Measurements from ENCODE around the gene CDH13. TPM values are rescaled to one million over a fixed set of nuclear protein-coding genes. Genes with fewer than 3 reads are reported as not detected.

CDH13 gene
- total RNA-seq, 1 experiment from 2014 or later: 2.1 TPM

DNA sequence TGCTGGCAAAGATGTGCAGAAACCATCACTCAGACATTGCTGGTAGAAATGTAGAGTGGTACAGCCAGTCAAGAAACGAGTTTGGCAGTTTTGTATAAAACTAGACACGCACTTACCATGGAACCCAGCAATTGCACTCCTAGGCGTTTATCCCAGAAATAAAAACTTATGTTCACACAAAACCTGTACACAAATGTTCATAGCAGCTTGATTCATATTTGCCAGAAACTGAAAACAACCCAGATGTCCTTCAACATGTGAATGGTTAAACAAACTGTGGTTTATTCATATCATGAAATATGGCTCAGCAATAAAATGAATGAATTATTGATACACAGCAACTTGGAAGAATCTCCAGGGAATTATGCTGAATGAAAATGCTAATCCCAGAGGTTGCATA is 570.0 kb downstream of the CDH13 start:
- BruUV-seq (replicated peaks): no TSS peak
- Histone ChIP-seq H3K27me3 (replicated peaks; ENCODE audit: insufficient read depth, low read depth, low read length, poor library complexity) (peaks cover 19% of the 10 kb centered on the region), H3K36me3 (ENCODE audit: insufficient read depth, low read length, poor library complexity, severe bottlenecking) (no peaks in the 10 kb centered on the region), H3K4me1 (ENCODE audit: insufficient read depth, low read length, poor library complexity, severe bottlenecking) (no peaks in the 10 kb centered on the region), H3K27ac (ENCODE audit: low read depth, low read length, poor library complexity, severe bottlenecking) (no peak overlapping the region), H3K4me3 (ENCODE audit: low read depth, low read length, poor library complexity, severe bottlenecking) (no peak overlapping the region), H3K9me3 (ENCODE audit: low read depth, low read length, poor library complexity, severe bottlenecking) (no peaks in the 10 kb centered on the region)
- intact Hi-C loops (cut with micrococcal nuclease; ENCODE audit: unreplicated experiment): no loop called here
- DNase-seq (ENCODE audit: low spot score): no peak
- POLR2A ChIA-PET (ENCODE audit: low non-redundant PET): no interaction called here
- TF ChIP-seq, protein P1, sequence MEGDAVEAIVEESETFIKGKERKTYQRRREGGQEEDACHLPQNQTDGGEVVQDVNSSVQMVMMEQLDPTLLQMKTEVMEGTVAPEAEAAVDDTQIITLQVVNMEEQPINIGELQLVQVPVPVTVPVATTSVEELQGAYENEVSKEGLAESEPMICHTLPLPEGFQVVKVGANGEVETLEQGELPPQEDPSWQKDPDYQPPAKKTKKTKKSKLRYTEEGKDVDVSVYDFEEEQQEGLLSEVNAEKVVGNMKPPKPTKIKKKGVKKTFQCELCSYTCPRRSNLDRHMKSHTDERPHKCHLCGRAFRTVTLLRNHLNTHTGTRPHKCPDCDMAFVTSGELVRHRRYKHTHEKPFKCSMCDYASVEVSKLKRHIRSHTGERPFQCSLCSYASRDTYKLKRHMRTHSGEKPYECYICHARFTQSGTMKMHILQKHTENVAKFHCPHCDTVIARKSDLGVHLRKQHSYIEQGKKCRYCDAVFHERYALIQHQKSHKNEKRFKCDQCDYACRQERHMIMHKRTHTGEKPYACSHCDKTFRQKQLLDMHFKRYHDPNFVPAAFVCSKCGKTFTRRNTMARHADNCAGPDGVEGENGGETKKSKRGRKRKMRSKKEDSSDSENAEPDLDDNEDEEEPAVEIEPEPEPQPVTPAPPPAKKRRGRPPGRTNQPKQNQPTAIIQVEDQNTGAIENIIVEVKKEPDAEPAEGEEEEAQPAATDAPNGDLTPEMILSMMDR (conservative IDR thresholded peaks at IDR 0.05; ENCODE audit: low read depth, low read length): no peak
- CTCF ChIA-PET: no interaction called here

DNA sequence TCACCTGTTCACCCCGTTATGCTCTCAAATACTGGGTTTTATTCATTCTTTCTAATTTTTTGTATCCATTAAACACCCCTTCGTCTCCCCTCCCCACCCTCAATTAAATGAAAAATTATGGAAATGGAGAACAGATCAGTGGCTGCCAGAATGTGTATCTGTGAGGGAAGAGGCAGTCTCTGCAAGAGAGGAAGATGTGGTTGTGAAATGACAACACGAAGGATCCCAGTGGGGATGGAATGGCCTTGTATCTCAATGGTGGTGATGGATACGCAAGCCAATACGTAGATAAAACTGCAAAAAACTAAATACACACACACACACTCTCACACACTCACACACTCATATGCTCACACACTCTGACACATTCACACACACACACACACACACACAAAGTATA is 570.7 kb downstream of the CDH13 start:
- no TSS peak for BruUV-seq (replicated peaks)
- CTCF ChIA-PET: no interaction called here
- intact Hi-C loops (cut with micrococcal nuclease; ENCODE audit: unreplicated experiment): no loop called here

DNA sequence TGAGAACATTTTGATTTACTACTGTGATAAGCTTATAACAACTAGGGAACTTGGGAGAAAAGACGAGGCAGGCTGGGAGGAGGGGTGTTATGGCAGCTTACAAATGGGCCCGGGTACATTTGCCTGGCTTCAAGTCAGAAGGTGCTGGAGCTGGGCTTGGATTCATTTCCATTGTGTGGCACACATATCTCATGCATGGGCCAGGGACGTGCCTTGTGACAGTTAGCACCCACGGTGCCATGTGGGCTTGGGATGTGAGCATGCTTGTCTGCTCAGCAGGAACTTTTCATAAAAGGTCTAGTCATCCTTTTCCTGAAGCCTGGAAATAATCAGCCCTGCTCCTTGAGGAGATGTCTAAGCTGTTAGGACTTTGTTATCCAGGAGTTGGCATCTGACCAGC is 572.2 kb downstream of the CDH13 start:
- POLR2A ChIA-PET (ENCODE audit: low non-redundant PET): no interaction called here
- Histone ChIP-seq H3K4me3 (ENCODE audit: low read depth, low read length, poor library complexity, severe bottlenecking) (no peak overlapping the region), H3K27ac (ENCODE audit: low read depth, low read length, poor library complexity, severe bottlenecking) (no peak overlapping the region), H3K36me3 (ENCODE audit: insufficient read depth, low read length, poor library complexity, severe bottlenecking) (no peaks in the 10 kb centered on the region), H3K4me1 (ENCODE audit: insufficient read depth, low read length, poor library complexity, severe bottlenecking) (no peaks in the 10 kb centered on the region), H3K27me3 (replicated peaks; ENCODE audit: insufficient read depth, low read depth, low read length, poor library complexity) (peaks cover 7% of the 10 kb centered on the region), H3K9me3 (ENCODE audit: low read depth, low read length, poor library complexity, severe bottlenecking) (no peaks in the 10 kb centered on the region)
- BruUV-seq (replicated peaks): no TSS peak
- intact Hi-C loops (cut with micrococcal nuclease; ENCODE audit: unreplicated experiment): no loop called here
- CTCF ChIA-PET: no interaction called here
- TF ChIP-seq EZH2 (IDR thresholded peaks at IDR 0.05; ENCODE audit: borderline replicate concordance, low read depth, low read length, poor library complexity, severe bottlenecking): no peak
- TF ChIP-seq, protein P1 (conservative IDR thresholded peaks at IDR 0.05; ENCODE audit: low read depth, low read length): no peak
- no peak for DNase-seq (ENCODE audit: low spot score)

More for the DNA sequence above, 570.7 kb downstream of the CDH13 start:
- H3K36me3 ChIP-seq (ENCODE audit: insufficient read depth, low read length, poor library complexity, severe bottlenecking): no peaks in the 10 kb centered on the region
- POLR2A ChIA-PET (ENCODE audit: low non-redundant PET): no interaction called here
- TF ChIP-seq EZH2 (IDR thresholded peaks at IDR 0.05; ENCODE audit: borderline replicate concordance, low read depth, low read length, poor library complexity, severe bottlenecking): no peak
- TF ChIP-seq, protein P1 (conservative IDR thresholded peaks at IDR 0.05; ENCODE audit: low read depth, low read length): no peak
- H3K4me1 ChIP-seq (ENCODE audit: insufficient read depth, low read length, poor library complexity, severe bottlenecking): no peaks in the 10 kb centered on the region
- H3K4me3 ChIP-seq (ENCODE audit: low read depth, low read length, poor library complexity, severe bottlenecking): no peak overlapping the region
- no peak overlapping the region for H3K27ac ChIP-seq (ENCODE audit: low read depth, low read length, poor library complexity, severe bottlenecking)
- DNase-seq (ENCODE audit: low spot score): no peak
- no peaks in the 10 kb centered on the region for H3K9me3 ChIP-seq (ENCODE audit: low read depth, low read length, poor library complexity, severe bottlenecking)
- H3K27me3 ChIP-seq (replicated peaks; ENCODE audit: insufficient read depth, low read depth, low read length, poor library complexity): peaks cover 19% of the 10 kb centered on the region

All from A673 (cell line).